ENCODE data around the gene OR52D1.

OR52D1 gene

GRCh38 chr11:5514841-5515240 lies 26.4 kb downstream of the OR52D1 start:
- no peak for DNase-seq (ENCODE audit: low spot score)

- no peak for DNase-seq (ENCODE audit: low spot score)
Observed at GRCh38 chr11:5516599-5516998, 28.1 kb downstream of the OR52D1 start, which contains the start of gene UBQLNL. UBQLNL (minus strand) TSS chr11:5516699; CDS start chr11:5516441, 258 bp downstream.

- DNase-seq (ENCODE audit: low spot score), result no peak
Observed at GRCh38 chr11:5521540-5521939, 33.1 kb downstream of the OR52D1 start.

GRCh38 chr11:5522308-5522707 lies 33.8 kb downstream of the OR52D1 start:
- no peak for DNase-seq (ENCODE audit: low spot score)

GRCh38 chr11:5524756-5525155 lies 36.3 kb downstream of the OR52D1 start:
- DNase-seq (ENCODE audit: low spot score), result no peak

- no peak for DNase-seq (ENCODE audit: low spot score)
Observed at GRCh38 chr11:5527716-5528115, 39.2 kb downstream of the OR52D1 start.

- no peak for DNase-seq (ENCODE audit: low spot score)
Observed at GRCh38 chr11:5528495-5528894, 40.0 kb downstream of the OR52D1 start.

- DNase-seq (ENCODE audit: low spot score), result no peak
Observed at GRCh38 chr11:5531053-5531831, 42.8 kb downstream of the OR52D1 start.

- DNase-seq (ENCODE audit: low spot score), result no peak
Observed at GRCh38 chr11:5534046-5534445, 45.6 kb downstream of the OR52D1 start.

- no peak for DNase-seq (ENCODE audit: low spot score)
Observed at GRCh38 chr11:5536482-5536881, 48.0 kb downstream of the OR52D1 start.

Measured in hepatic stellate cell (primary cell).